ENCODE results near the gene P2RX4. TPM values are rescaled to one million over a fixed set of nuclear protein-coding genes. Genes with fewer than 3 reads are reported as not detected.

P2RX4 gene
- total RNA-seq, 1 donor: 9.1 TPM

GRCh38 chr12:121260091-121260490 is 50.2 kb downstream of the P2RX4 start:
- TF ChIP-seq, protein P1, sequence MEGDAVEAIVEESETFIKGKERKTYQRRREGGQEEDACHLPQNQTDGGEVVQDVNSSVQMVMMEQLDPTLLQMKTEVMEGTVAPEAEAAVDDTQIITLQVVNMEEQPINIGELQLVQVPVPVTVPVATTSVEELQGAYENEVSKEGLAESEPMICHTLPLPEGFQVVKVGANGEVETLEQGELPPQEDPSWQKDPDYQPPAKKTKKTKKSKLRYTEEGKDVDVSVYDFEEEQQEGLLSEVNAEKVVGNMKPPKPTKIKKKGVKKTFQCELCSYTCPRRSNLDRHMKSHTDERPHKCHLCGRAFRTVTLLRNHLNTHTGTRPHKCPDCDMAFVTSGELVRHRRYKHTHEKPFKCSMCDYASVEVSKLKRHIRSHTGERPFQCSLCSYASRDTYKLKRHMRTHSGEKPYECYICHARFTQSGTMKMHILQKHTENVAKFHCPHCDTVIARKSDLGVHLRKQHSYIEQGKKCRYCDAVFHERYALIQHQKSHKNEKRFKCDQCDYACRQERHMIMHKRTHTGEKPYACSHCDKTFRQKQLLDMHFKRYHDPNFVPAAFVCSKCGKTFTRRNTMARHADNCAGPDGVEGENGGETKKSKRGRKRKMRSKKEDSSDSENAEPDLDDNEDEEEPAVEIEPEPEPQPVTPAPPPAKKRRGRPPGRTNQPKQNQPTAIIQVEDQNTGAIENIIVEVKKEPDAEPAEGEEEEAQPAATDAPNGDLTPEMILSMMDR (IDR thresholded peaks at IDR 0.05; ENCODE audit: insufficient read depth, low read length): no peak
- no peak overlapping the region for H3K4me3 ChIP-seq (ENCODE audit: low read depth, low read length)
- DNase-seq (ENCODE audit: low read depth): no peak

DNA sequence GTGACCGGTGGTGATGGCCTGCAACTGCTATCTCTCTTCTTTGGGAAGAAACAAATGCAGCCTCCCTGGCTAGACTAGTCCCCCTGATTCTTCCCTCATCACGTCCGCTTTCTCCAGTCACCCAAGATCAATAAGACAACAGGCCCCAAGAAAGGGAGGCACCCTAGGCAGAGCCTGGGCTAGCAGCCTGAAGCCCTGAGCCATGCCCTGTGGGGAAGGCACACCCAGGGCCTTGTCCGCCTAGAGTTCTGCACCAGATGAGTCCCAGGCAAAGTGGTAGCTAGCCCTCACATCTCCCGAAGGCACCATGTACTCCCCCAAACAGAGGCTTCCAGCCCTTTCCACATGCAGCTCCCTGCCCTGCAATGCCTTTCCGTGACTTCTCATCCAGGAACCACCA is 51.5 kb downstream of the P2RX4 start:
- TF ChIP-seq, protein P1 (IDR thresholded peaks at IDR 0.05; ENCODE audit: insufficient read depth, low read length): no peak
- H3K4me3 ChIP-seq (ENCODE audit: low read depth, low read length): no peak overlapping the region
- DNase-seq (ENCODE audit: low read depth): no peak

DNA sequence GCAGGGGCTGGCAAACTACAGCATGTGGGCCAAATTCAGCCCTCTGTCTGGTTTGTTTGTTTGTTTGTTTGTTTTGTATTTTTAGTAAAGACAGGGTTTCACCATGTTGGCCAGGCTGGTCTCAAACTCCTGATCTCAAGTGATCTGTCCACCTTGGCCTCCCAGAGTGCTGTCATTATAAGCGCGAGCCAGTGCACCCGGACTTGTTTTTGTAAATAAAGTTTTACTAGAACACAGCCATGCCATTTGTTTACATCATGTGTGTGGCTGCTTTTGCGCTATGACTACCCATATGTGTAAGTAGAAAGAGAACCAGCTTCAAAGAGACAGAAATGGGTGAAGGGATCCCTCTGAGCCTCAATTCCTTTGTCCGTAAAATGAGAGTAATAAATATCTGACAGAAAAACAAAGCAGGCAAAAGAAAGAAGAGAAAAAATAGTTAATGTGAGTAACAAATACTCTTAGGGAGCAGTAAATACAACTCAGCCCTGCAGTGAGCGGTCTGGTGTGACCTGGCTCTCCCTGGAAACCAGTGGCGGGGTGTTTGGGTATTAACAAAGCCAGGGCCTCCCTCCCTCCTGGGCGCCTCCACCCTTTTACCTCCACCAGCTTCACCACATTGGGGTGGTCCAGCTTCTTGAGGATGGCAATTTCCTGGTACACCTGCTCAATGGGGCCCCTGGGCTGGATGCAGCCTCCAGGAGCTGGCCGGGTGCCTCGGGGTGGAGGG is 53.4 kb downstream of the P2RX4 start:
- DNase-seq (ENCODE audit: low read depth): no peak
- H3K4me3 ChIP-seq (ENCODE audit: low read depth, low read length): no peak overlapping the region
- TF ChIP-seq, protein P1 (IDR thresholded peaks at IDR 0.05; ENCODE audit: insufficient read depth, low read length): no peak

DNA sequence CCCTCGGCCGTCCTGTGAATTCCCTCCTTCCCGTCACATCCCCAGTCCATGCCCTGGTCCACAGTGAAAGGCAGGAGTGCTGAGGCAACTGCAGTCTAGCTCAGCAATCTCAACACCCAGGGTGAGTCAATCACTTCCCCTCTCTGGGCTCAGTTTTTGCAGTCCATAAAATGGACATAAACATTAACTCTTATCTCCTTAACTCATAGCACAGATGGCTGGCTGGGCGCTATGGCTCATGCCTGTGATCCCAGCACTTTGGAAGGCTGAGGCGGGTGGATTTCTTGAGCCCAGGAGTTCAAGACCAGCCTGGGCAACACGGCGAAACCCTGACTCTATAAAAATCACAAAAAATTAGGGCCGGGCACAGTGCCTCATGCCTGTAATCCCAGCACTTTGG is 54.2 kb downstream of the P2RX4 start:
- no peak for DNase-seq (ENCODE audit: low read depth)
- H3K4me3 ChIP-seq (ENCODE audit: low read depth, low read length): no peak overlapping the region
- TF ChIP-seq, protein P1 (IDR thresholded peaks at IDR 0.05; ENCODE audit: insufficient read depth, low read length): no peak

DNA sequence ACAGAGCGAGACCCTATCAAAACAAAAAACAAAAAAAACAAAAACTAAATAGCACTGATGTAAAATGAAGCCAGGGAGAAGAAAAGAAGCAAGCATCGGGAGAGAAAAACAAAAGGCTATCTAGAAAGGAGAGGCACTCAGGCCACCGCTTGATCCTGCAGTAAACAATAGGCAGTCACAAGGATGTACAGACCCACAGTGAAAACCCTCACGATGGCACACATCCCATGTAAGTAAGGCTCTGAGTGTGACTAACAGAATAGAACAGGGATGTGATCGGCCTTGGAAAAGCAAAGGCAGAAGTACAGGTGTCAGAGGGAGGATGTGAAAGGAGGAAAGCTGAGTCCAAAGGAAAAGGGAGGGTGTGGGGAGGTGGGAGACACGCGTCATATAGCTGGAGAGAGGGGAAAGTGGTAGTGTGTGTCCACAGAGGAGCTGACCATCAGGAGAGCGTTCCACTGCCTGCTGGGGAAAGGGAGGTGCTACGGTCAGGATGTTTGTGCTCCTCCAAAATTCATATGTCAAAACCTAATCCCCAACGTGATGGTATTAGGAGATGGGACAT is 55.1 kb downstream of the P2RX4 start:
- TF ChIP-seq, protein P1 (IDR thresholded peaks at IDR 0.05; ENCODE audit: insufficient read depth, low read length): no peak
- no peak for DNase-seq (ENCODE audit: low read depth)
- H3K4me3 ChIP-seq (ENCODE audit: low read depth, low read length): no peak overlapping the region

GRCh38 chr12:121267822-121268221 is 57.9 kb downstream of the P2RX4 start:
- H3K4me3 ChIP-seq (ENCODE audit: low read depth, low read length): no peak overlapping the region
- TF ChIP-seq, protein P1 (IDR thresholded peaks at IDR 0.05; ENCODE audit: insufficient read depth, low read length): no peak
- no peak for DNase-seq (ENCODE audit: low read depth)
